ENCODE measurements around the gene WDR26.

DNA sequence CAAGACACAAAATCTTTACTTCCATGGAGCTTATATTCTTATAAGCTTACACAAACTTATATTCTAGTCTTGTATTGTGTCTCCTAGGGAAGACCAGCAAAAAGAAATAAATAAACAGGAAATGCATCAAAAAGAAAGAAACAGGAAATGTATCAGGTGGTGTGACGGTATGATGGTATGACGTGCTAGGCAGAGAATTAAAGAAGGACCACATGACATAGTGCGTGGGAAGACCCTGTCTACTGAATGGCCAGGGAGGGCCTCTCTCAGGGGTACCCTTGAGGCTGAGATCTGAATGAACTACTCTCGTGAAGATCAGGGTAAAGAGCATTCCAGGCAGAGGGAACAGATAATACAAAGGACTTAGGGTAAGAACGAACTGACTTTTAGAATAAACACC is 15.6 kb upstream of the WDR26 start:
- TF ChIP-seq CTCF (conservative IDR thresholded peaks at IDR 0.05), result no peak
- no peak for TF ChIP-seq ZFX (IDR thresholded peaks at IDR 0.05)
